ENCODE results near the gene GTPBP2.

GTPBP2 gene, protein sequence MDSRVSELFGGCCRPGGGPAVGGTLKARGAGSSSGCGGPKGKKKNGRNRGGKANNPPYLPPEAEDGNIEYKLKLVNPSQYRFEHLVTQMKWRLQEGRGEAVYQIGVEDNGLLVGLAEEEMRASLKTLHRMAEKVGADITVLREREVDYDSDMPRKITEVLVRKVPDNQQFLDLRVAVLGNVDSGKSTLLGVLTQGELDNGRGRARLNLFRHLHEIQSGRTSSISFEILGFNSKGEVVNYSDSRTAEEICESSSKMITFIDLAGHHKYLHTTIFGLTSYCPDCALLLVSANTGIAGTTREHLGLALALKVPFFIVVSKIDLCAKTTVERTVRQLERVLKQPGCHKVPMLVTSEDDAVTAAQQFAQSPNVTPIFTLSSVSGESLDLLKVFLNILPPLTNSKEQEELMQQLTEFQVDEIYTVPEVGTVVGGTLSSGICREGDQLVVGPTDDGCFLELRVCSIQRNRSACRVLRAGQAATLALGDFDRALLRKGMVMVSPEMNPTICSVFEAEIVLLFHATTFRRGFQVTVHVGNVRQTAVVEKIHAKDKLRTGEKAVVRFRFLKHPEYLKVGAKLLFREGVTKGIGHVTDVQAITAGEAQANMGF

DNA sequence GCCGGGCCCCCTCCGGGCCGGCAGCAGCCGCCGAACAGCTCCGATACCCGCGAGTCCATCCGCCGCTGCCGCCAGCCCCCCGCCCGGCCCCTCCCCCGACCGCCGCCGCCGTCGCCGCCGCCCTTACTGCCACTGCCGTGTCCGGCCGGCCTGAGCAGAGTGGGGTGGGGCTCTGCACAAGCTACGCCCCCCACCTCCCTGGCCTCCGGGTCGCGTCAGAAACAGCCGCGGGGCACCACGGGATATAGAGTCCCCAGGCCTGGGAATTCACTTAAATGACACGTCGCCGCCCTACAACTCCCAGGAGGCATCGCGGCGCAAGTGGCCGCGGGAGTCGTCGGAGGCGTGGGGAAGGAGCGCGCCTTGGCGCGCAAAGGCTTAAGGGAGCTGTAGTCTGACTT, at the start of gene GTPBP2:
Gene GTPBP2, minus strand, starts transcription at position 161 of the 401 bp plus-strand sequence. Its CDS starts 102 bp downstream, at position 59.
- peak within 1 kb of the TSS; percentile 95 for H3K4me3 ChIP-seq (ENCODE audit: low read length)
- TF ChIP-seq, protein P1, sequence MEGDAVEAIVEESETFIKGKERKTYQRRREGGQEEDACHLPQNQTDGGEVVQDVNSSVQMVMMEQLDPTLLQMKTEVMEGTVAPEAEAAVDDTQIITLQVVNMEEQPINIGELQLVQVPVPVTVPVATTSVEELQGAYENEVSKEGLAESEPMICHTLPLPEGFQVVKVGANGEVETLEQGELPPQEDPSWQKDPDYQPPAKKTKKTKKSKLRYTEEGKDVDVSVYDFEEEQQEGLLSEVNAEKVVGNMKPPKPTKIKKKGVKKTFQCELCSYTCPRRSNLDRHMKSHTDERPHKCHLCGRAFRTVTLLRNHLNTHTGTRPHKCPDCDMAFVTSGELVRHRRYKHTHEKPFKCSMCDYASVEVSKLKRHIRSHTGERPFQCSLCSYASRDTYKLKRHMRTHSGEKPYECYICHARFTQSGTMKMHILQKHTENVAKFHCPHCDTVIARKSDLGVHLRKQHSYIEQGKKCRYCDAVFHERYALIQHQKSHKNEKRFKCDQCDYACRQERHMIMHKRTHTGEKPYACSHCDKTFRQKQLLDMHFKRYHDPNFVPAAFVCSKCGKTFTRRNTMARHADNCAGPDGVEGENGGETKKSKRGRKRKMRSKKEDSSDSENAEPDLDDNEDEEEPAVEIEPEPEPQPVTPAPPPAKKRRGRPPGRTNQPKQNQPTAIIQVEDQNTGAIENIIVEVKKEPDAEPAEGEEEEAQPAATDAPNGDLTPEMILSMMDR (conservative IDR thresholded peaks at IDR 0.05; ENCODE audit: low read depth, low read length) = no peak
- peak; percentile 97 for DNase-seq (ENCODE audit: low read depth)

DNA sequence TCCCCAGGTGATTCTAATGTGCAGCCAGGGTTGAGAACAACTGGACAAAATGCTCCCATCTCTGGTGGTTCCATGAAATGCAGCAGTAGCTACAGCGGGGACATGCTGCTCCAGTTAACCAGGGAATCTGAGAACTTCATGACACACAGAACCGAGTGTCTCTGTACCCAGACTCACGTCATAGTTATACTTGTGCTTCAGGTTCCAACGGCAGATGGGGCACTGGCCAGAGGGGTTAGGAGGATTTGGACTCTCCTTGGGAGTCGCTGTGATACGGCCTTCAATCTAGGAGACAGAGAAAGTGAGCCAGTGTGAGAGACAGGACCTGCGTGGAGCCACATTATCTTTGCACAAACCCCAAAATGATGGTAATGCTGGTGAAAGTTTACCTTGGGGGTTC, 49.3 kb upstream of the GTPBP2 start:
- TF ChIP-seq, protein P1 (conservative IDR thresholded peaks at IDR 0.05; ENCODE audit: low read depth, low read length) = no peak
- no peak overlapping the region for H3K4me3 ChIP-seq (ENCODE audit: low read length)
- DNase-seq (ENCODE audit: low read depth) = no peak

DNA sequence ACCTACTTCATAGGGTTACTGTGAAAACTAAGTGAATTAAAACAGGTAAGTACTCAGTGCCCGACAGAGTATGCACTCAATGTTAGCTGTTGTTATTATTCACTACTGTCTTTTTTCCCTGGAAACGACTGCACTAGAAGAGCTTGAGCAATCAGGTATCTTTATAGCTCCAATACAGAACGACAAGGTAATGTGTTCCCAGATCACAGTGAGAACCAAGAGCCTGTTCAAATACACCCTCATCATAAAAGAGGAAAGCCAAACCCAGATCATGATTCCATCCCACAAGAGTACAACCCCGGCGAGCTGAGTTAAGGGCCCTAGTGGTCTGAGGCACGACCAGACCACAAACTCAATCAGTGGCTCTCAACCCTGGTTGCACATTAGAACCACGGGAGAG, 48.7 kb upstream of the GTPBP2 start:
- no peak for DNase-seq (ENCODE audit: low read depth)
- H3K4me3 ChIP-seq (ENCODE audit: low read length) = no peak overlapping the region

DNA sequence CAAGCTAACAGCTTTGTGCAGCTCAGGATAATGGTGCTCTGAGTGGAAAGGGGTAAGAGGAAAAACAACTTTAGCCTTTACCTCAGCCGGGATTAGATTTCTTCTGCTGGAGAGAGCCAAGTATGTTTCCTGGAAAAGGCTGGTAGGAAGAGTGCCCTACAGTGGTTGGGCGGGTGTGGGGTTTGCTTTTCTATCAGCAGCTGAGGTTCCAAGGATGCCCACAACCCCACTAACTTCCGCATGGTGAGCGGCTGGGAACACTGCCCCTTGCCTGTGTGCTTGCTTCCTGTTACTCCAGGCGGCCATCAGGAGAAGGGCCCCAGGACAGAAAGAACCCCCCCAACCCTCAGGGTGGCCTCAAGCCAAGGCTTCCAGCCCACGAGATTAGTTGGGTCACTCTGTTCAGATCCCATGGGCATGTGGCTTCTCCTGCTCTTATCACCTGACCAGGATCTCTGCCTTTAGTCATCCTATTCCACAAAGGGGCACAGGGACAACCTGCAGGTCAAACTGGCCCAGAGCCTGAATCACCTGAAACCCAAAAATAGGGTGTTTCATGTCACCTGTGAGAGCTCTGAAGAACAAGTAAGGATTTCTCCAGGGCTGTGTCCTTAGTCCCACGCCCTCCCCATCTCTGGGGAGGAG, 48.0 kb upstream of the GTPBP2 start:
- TF ChIP-seq, protein P1 (conservative IDR thresholded peaks at IDR 0.05; ENCODE audit: low read depth, low read length) = no peak
- no peak overlapping the region for H3K4me3 ChIP-seq (ENCODE audit: low read length)
- no peak for DNase-seq (ENCODE audit: low read depth)

More for the DNA sequence above, 48.7 kb upstream of the GTPBP2 start:
- TF ChIP-seq, protein P1 (conservative IDR thresholded peaks at IDR 0.05; ENCODE audit: low read depth, low read length) = no peak

DNA sequence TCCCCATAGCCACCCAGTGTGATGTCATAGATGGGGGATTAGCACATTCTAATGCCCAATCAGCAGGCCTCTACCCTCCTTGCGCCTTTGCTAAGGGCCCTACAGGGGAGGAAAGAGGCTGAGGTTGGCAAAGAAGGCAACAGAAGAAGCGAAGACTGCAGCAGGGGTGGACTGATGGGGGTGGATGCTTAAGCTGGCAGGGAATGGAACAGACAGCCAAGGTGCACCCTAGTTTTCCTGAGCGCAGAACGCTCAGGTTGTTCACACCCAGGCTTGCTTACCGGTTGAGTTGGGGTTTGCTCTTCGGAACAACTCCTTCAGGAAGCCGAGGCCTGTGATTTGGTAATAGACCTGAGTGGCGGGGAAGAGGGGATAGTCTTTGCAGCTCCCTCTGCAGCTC, 45.9 kb upstream of the GTPBP2 start:
- no peak for DNase-seq (ENCODE audit: low read depth)
- no peak overlapping the region for H3K4me3 ChIP-seq (ENCODE audit: low read length)
- TF ChIP-seq, protein P1 (conservative IDR thresholded peaks at IDR 0.05; ENCODE audit: low read depth, low read length) = no peak

DNA sequence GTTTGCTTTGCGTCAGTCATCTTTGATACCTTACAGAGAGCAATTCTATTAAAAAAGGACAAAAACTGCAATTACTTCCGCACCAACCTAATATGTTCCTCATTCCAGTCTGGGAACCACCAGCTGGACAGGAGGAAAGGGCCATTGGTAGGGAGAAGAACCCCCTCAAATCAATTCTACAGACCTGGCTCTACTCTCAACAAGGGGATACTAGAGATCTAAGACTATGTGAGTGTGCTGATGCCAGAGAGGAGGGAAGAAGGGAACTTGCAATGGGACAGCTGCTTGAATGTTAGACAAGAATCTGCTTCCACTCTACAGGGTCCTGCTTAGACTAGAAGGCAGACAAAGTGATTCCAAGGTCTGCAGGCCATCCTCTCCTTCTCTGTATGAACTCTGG, 45.2 kb upstream of the GTPBP2 start:
- TF ChIP-seq, protein P1 (conservative IDR thresholded peaks at IDR 0.05; ENCODE audit: low read depth, low read length) = no peak
- DNase-seq (ENCODE audit: low read depth) = no peak

More for the DNA sequence above, 45.2 kb upstream of the GTPBP2 start:
- H3K4me3 ChIP-seq (ENCODE audit: low read length) = no peak overlapping the region

Measured in retinal pigment epithelial cell (primary cell).